ENCODE results near the gene CEACAM7. TPM values are rescaled to one million over a fixed set of nuclear protein-coding genes. Genes with fewer than 3 reads are reported as not detected.

CEACAM7 gene
- total RNA-seq, 2 donors from 2014 or later = not detected

GRCh38 chr19:41696402-41697197 is 8.5 kb upstream of the CEACAM7 start:
- WGBS, 2 experiments (ENCODE audit: insufficient coverage in 1 of 2, insufficient read length in 1 of 2) = 64 to 67% methylated on average over 3 to 7 of the region's 7 CpGs
- DNase-seq = peak; percentile 87
- no peaks in the 10 kb centered on the region for H3K9me3 ChIP-seq (ENCODE audit: control insufficient read depth, low read length)

GRCh38 chr19:41695745-41696144 is 7.7 kb upstream of the CEACAM7 start:
- H3K9me3 Mint-ChIP-seq = peaks cover 81% of the 10 kb centered on the region
- DNase-seq = peak; percentile 36

More at GRCh38 chr19:41696402-41697197, 8.5 kb upstream of the CEACAM7 start:
- H3K27ac Mint-ChIP-seq = no peak overlapping the region
- no peaks in the 10 kb centered on the region for H3K27me3 Mint-ChIP-seq (ENCODE audit: insufficient read depth)
- H3K27me3 ChIP-seq (ENCODE audit: control insufficient read depth, insufficient read depth, low read length, poor library complexity, severe bottlenecking) = no peaks in the 10 kb centered on the region
- H3K36me3 Mint-ChIP-seq (ENCODE audit: low read depth) = peaks cover 1% of the 10 kb centered on the region
- H3K9me3 Mint-ChIP-seq = peaks cover 81% of the 10 kb centered on the region
- H3K4me3 ChIP-seq (ENCODE audit: low read length) = no peak overlapping the region
- no peaks in the 10 kb centered on the region for H3K4me1 Mint-ChIP-seq
- no peak overlapping the region for H3K4me3 Mint-ChIP-seq
- TF ChIP-seq CTCF (conservative IDR thresholded peaks at IDR 0.05) = no peak
- no peaks in the 10 kb centered on the region for H3K4me1 ChIP-seq (ENCODE audit: control insufficient read depth, insufficient read depth, low read length)
- H3K27ac ChIP-seq (ENCODE audit: low read depth, low read length) = no peak overlapping the region
- H3K9ac ChIP-seq (ENCODE audit: extremely low read depth, low read length, poor library complexity, severe bottlenecking) = no peak overlapping the region
- H3K36me3 ChIP-seq (ENCODE audit: control insufficient read depth, insufficient read depth, low read length) = no peaks in the 10 kb centered on the region

More at GRCh38 chr19:41695745-41696144, 7.7 kb upstream of the CEACAM7 start:
- no peak overlapping the region for H3K4me3 ChIP-seq (ENCODE audit: low read length)
- no peak overlapping the region for H3K9ac ChIP-seq (ENCODE audit: extremely low read depth, low read length, poor library complexity, severe bottlenecking)
- H3K4me1 ChIP-seq (ENCODE audit: control insufficient read depth, insufficient read depth, low read length) = no peaks in the 10 kb centered on the region
- no peak overlapping the region for H3K27ac Mint-ChIP-seq
- H3K27ac ChIP-seq (ENCODE audit: low read depth, low read length) = no peak overlapping the region
- no peaks in the 10 kb centered on the region for H3K9me3 ChIP-seq (ENCODE audit: control insufficient read depth, low read length)
- peaks cover 5% of the 10 kb centered on the region for H3K27me3 Mint-ChIP-seq (ENCODE audit: insufficient read depth)
- no peaks in the 10 kb centered on the region for H3K36me3 ChIP-seq (ENCODE audit: control insufficient read depth, insufficient read depth, low read length)
- TF ChIP-seq CTCF (conservative IDR thresholded peaks at IDR 0.05) = no peak
- no peaks in the 10 kb centered on the region for H3K4me1 Mint-ChIP-seq
- no peaks in the 10 kb centered on the region for H3K27me3 ChIP-seq (ENCODE audit: control insufficient read depth, insufficient read depth, low read length, poor library complexity, severe bottlenecking)
- no peak overlapping the region for H3K4me3 Mint-ChIP-seq
- WGBS, 2 experiments (ENCODE audit: insufficient coverage in 1 of 2, insufficient read length in 1 of 2) = 73% methylated on average over 2 of the region's 2 CpGs; no CpG with 5 or more reads in 1 of the 2 experiments
- H3K36me3 Mint-ChIP-seq (ENCODE audit: low read depth) = peaks cover 1% of the 10 kb centered on the region
